IMR-90 (cell line): ENCODE data around the gene RPS2.

Source experiments
- CEBPB ChIP-seq: IDR thresholded peaks from 2 replicates; pipeline ENCODE4 v1.6.1; 2012; ENCODE audit warnings: low read depth, low read length, improper control_type of control experiment
- CHD1 ChIP-seq: IDR thresholded peaks from 2 replicates; pipeline ENCODE4 v1.6.1; 2012; ENCODE audit warnings: low read depth, low read length, improper control_type of control experiment
- ELK1 ChIP-seq: fragments of 150-350 bp; IDR thresholded peaks from 2 replicates; pipeline ENCODE4 v1.6.1; 2016; ENCODE audit warnings: low read depth, mild to moderate bottlenecking, low read length, moderate library complexity, borderline replicate concordance
- FOS ChIP-seq: fragments of 150-350 bp; IDR thresholded peaks from 2 replicates; pipeline ENCODE4 v1.6.1; 2016; ENCODE audit warnings: low read depth, low read length
- MAFK ChIP-seq: IDR thresholded peaks from 2 replicates; pipeline ENCODE4 v1.6.1; 2012; ENCODE audit warnings: low read depth, low read length, improper control_type of control experiment
- NFE2L2 ChIP-seq: fragments of 150-350 bp; IDR thresholded peaks from 2 replicates; pipeline ENCODE4 v1.6.1; 2016; ENCODE audit warnings: low read depth, mild to moderate bottlenecking, low read length
- POLR2A ChIP-seq: IDR thresholded peaks from 2 replicates; pipeline ENCODE4 v1.6.1; 2012; ENCODE audit warnings: mild to moderate bottlenecking, low read depth, low read length
- RAD21 ChIP-seq: IDR thresholded peaks from 2 replicates; pipeline ENCODE4 v1.6.1; 2012; ENCODE audit warnings: low read length, improper control_type of control experiment
- RCOR1 ChIP-seq: IDR thresholded peaks from 2 replicates; pipeline ENCODE4 v1.6.1; 2012; ENCODE audit warnings: mild to moderate bottlenecking, low read length, improper control_type of control experiment; ENCODE audit not compliant: insufficient replicate concordance
- RFX5 ChIP-seq: IDR thresholded peaks from 2 replicates; pipeline ENCODE4 v1.8.0; 2012; ENCODE audit warnings: low read depth, mild to moderate bottlenecking, low read length, moderate library complexity
- SMC3 ChIP-seq: fragments of 150-350 bp; IDR thresholded peaks from 2 replicates; pipeline ENCODE4 v1.6.1; 2016; ENCODE audit warnings: low read depth, mild to moderate bottlenecking, antibody characterized with exemption, low read length, moderate library complexity
- TF ChIP-seq, protein P1 (sequence below): conservative IDR thresholded peaks from 2 replicates; pipeline ENCODE4 v1.5.1; 2012; ENCODE audit warnings: mild to moderate bottlenecking, low read depth, low read length, improper control_type of control experiment
- TF ChIP-seq, protein P2 (sequence below): fragments of 150-350 bp; IDR thresholded peaks from 2 replicates; pipeline ENCODE4 v1.6.1; 2017; ENCODE audit warnings: mild to moderate bottlenecking, antibody characterized with exemption, low read length, low read depth

GRCh38 chr16:1980030-1980769 lies 15.6 kb upstream of the RPS2 start:
- TF ChIP-seq, protein P1, sequence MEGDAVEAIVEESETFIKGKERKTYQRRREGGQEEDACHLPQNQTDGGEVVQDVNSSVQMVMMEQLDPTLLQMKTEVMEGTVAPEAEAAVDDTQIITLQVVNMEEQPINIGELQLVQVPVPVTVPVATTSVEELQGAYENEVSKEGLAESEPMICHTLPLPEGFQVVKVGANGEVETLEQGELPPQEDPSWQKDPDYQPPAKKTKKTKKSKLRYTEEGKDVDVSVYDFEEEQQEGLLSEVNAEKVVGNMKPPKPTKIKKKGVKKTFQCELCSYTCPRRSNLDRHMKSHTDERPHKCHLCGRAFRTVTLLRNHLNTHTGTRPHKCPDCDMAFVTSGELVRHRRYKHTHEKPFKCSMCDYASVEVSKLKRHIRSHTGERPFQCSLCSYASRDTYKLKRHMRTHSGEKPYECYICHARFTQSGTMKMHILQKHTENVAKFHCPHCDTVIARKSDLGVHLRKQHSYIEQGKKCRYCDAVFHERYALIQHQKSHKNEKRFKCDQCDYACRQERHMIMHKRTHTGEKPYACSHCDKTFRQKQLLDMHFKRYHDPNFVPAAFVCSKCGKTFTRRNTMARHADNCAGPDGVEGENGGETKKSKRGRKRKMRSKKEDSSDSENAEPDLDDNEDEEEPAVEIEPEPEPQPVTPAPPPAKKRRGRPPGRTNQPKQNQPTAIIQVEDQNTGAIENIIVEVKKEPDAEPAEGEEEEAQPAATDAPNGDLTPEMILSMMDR = no peak
- TF ChIP-seq, protein P2, sequence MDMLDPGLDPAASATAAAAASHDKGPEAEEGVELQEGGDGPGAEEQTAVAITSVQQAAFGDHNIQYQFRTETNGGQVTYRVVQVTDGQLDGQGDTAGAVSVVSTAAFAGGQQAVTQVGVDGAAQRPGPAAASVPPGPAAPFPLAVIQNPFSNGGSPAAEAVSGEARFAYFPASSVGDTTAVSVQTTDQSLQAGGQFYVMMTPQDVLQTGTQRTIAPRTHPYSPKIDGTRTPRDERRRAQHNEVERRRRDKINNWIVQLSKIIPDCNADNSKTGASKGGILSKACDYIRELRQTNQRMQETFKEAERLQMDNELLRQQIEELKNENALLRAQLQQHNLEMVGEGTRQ = no peak
- TF ChIP-seq MAFK (no peak), RAD21 (no peak), RCOR1 (no peak), POLR2A (no peak), CHD1 (no peak), CEBPB (no peak), ELK1 (no peak), SMC3 (no peak), FOS (no peak), RFX5 (no peak), NFE2L2 (no peak)
